ENCODE data around the gene PACRG.

PACRG gene

DNA sequence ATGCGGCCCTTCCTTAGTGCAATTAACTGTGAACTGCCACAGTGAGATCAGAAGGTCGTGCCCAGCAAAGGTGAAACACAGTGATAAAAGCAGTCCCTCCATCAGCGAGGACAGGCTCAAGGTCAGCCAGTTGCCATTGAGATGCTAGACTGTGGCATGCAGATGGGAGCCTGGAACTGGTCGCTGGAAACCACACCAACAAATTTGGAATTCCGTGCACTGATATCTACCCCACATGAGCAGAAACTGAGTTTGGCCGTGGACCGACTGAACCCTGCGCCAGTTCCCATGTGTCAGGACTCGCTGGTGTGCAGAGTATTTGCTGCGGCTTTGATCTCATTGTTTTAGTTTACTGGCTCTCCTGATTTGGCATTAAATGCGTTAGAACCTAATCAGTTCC, 561.1 kb downstream of the PACRG start:
- DNase-seq (ENCODE audit: low spot score) = no peak

DNA sequence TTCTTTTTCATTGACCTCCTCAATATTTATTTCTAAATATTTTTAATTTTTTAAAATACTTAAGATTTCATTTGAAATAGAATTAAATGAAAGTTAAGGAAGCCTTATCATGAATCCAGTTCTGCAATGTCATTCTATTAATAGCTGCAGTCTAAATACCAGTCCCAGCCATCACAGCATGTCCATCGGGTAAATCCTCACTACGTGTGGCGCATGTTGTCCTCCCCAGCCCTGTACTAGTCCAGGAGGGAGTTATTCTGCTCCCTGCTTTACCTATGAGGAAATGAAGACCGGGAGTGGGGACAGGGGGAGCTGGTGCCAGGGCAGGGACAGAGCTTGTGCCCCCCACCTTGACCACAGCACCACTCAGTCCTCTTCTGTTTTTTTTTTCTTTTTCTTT, 561.7 kb downstream of the PACRG start:
- DNase-seq (ENCODE audit: low spot score) = no peak

DNA sequence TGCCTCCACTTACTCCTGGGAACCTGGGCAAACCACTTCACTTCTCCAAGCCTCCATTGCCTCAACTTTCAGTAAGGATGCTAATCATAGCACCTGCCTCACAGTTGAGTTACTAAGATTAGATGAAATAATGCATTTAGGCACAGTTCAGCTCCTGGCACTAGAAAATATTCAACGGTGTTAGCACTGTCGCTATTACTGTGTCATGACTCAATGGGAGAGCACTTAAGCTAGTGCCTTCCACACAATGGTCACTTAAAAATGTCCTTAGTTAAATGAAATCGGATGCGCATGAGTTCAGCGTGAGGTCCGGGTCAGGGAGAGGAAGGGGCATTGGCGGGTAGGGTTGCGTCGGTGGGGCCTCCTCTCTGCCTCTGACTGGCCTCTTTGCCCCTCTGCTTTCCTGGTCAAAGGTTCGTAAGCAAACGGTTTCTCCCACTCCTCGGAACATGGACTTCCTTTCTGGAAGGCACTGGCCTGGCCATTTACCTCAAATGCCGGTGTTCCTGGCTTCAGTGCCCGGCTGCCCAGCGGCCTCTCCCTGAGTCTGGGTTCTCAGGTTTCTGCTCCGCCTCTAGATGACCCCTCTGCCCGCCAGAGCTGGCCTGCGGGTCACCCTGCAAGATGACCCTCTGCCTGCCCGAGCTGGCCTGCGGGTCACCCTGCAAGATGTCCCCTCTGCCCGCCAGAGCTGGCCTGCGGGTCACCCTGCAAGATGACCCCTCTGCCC, 562.9 kb downstream of the PACRG start:
- no peak for DNase-seq (ENCODE audit: low spot score)

DNA sequence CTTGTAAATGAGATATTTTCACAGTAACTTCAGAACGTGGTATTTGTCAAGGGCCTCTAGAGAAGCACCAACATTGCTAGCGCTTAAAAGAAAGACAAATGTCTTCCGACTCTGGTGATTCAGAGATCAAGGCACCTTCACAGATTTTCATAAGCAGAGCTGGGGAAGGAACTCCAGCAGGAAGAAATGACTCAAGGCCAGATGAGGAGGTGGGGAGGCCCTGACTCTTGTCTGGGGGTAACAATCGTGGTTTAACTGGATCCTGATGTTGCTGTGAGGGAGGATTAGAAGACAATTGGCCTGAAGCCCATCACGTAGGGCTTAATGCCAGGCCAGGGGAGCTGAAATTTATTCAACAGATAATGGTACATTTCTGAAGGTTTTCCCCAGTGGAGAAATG, 563.8 kb downstream of the PACRG start:
- no peak for DNase-seq (ENCODE audit: low spot score)

GRCh38 chr6:163293286-163293685, 565.5 kb downstream of the PACRG start:
- DNase-seq (ENCODE audit: low spot score) = no peak

- no peak for DNase-seq (ENCODE audit: low spot score)
Observed at GRCh38 chr6:163294734-163295133, 567.0 kb downstream of the PACRG start.

DNA sequence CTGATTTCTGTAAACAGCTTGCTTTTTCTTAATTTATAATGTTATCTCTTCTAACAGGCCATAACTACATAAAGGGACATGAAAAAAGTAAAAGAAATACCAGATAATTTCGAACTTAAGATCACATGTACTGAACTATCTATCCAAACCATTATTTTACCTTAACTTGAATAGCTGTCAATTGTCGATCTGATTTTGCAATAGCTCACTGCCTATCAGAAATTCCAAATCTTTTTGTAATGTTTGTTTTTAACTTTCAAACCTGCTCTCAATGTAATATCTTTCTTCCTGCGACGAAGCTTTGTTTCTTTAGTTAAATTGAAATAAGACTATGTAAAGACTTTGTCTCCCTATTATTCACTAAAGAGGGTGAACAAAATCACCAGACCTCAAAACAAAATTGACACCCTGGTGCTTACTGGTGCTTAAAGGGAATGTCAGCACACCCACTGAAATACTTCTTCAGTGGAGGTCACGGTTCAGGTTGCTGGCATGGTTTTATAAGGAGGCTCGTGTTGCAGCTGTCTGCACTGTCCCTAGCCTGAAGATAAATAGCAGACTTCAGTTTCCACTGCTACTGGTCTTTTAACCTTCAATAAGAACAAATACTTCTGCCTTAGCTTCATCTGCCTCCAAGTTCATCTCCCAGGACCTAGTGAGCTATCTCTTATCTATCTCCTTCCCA, 569.2 kb downstream of the PACRG start:
- DNase-seq (ENCODE audit: low spot score) = no peak

DNA sequence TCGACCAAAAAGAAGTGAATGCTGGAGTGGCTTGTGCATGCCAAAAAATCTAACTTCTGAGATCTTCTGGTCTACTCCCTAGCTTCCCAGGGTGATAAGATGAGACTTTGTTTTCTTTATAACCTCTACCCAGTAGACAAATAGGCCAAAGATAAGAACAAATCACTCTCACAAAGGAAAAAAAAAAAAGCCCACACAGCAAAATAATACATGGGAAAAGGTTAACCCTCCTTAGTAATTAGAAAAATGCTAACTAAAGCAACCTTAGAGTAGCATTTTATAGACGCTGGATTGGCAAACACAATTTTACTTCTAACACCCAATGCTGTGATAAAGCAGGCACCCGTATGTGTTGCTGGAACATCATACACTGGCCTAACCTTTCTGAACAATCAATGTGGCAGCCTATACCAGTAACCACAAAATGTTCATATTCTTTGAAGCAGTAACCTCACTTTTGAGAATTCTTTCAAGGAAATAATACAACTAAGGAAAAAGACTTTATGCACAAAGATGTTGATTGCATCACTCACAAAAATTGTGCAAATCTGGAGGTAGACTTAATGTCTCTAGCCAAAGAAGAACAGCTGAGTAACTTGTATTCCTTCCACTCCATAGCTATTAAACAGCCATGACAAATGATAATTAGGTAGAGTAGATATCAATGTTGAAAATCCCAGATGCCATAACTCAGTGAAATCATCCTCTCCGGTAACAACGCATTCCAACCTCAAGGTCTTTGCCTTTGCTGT, 570.5 kb downstream of the PACRG start:
- no peak for DNase-seq (ENCODE audit: low spot score)

DNA sequence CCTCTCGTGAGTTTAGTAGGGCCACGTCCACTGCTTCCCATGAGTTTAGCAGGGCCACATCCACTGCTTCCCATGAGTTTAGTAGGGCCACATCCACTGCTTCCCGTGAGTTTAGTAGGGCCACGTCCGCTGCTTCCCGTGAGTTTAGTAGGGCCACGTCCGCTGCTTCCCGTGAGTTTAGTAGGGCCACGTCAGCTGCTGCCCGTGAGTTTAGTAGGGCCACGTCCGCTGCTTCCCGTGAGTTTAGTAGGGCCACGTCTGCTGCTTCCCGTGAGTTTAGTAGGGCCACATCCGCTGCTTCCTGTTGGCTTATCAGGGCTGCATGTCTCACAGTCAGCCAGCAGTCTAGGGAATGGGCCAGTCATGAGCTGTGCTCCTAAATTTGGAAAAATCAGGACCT, 573.1 kb downstream of the PACRG start:
- DNase-seq (ENCODE audit: low spot score) = no peak

DNA sequence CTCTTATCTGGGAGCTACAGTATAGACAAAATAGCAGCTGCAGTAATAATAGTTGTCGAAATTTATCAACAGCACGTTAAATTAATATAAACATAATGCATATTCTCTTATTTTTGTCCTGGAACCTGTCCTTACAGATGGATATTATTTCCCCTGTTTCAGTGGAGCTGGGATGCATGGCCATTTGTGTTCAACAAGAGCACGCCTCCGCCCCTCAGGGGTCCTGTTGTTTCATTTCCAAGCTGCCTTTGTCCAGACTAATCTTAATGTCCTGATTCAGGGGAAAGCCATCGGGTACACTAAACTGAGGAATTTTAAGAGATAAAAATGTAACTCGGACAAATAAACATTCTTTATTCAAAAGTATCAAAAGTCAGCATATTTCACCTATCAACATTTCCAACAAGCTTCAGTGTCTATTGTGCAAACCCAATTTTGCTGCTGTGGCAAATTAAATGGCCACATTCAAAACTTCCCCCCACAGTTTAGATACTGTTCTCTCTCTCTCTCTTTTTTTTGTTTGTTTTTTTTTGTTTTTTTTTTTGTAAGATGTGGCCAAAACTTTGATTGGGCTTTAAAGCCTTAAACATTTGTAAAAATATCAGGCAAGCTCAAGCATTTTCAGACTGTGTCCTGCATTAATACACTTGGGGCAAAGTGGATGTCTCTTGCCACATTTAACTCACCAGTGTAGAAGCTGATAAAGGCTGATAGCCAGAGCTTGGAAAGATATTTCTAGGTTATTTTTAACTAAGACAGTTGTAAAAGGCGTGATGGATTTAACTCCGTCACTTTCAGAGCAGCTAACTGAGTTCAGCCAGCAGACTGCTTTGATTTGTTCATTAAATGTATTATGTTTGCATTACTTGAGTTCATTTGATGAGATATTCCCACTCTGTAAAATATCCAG, 574.2 kb downstream of the PACRG start:
- no peak for DNase-seq (ENCODE audit: low spot score)

DNA sequence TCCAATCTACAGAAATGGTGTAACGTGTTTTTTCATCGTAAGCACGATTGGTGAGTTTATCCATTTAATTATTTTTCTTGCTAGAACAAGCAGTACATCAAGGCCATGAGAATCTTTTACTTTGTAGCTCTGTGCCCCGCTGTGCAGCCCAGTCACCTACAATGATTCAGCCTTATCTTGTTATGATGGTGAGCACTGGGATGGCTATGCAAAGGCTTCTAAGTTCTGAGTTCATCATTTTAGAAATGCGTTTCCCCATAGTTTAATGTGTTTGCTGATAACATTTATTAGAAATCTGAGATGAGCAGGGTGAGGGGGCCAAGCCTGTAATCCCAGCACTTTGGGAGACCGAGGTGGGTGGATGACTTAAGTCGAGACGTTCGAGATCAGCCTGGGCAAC, 575.0 kb downstream of the PACRG start:
- DNase-seq (ENCODE audit: low spot score) = no peak

DNA sequence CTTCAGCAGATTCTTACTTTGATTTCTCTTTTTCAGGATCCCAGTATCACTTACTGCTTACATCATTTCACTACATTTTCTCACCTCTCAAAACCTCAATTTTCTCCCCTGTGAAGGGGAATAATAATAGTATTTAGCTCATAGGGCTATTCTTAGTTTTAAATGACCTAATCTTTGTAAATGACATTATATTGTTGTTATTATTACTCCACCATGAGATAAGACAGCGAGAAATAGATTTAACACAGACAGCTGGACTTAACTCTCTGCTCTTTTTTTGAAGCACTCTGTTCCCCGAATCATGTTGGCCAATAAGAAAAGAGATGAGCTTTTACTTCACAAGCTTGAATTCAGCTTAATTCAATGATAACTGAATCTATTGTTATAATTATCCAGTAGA, 578.2 kb downstream of the PACRG start:
- DNase-seq (ENCODE audit: low spot score) = no peak

DNA sequence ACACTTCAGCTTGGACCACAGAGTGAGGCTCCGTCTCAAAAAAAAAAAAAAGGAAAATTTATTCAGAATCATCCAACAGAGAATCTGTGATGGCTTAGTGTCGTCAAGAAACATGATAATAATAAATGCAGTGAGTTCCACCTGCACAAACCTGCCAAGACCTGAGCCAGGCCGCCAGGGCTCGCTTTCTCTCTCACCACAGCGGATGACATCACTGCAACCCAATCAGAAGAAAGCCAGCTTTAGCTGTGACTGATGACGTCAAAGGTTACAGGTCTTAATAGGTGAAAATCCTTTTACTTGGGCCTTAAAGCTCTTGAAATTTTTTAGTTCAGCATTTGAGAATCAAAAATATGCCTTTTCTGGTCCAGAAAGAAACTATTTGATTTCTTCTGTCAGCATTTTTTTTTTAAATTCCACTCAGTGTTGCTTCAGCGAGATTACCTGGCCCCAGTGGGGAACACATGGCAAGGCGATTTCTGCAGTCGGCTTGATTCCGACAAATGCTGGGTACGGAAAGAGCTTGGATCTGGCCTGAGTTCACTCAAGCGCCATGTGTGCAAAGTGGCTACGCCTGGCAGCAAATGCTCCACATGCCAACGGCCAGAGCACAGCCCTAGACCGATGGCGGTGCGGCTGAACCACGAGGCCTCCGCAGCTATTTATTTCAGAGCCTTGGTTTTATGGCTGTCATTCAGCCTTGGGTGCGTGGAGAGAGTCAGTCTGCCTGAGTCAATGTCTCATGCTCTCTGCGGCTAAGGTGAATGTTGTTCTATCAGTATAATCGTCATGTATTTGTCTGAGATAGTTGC, 581.1 kb downstream of the PACRG start:
- DNase-seq (ENCODE audit: low spot score) = no peak

GRCh38 chr6:163309491-163310026, 581.8 kb downstream of the PACRG start:
- DNase-seq (ENCODE audit: low spot score) = no peak

- DNase-seq (ENCODE audit: low spot score) = no peak
Observed at GRCh38 chr6:163310096-163310972, 582.6 kb downstream of the PACRG start.

GRCh38 chr6:163310973-163311383, 583.2 kb downstream of the PACRG start:
- no peak for DNase-seq (ENCODE audit: low spot score)

DNA sequence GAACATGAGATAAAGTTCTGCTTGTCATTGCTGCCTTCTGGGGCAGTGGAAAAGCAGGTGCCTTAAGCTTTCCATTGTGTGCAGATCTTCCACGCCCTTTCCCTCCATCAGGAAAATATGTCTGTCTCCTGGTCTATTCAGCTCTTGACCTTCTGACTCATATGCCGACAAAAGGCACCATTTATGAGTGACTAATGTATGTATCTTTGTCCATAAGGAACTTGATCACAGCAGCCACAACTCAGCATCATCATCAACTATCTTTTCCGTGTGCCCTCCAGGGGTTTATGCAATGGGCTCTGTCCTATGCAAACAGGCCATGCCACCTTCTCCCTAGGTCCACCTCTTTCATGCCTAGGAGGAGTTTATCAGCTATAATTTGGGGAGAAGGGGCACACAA, 584.1 kb downstream of the PACRG start:
- DNase-seq (ENCODE audit: low spot score) = no peak

- no peak for DNase-seq (ENCODE audit: low spot score)
Observed at GRCh38 chr6:163313566-163313965, 585.8 kb downstream of the PACRG start.

GRCh38 chr6:163313981-163314380, 586.2 kb downstream of the PACRG start:
- DNase-seq (ENCODE audit: low spot score) = no peak
